Activated T-cell treated with anti-CD3 and anti-CD28 coated beads, Interleukin-2, amount 50 U/mL, for 24 hours (primary cell): ENCODE results near the gene AMOT.

Source experiments
- DNase-seq: peaks from one replicate; pipeline ENCODE4 v3.0.0-alpha.2; 2020
- H3K27ac Mint-ChIP-seq: 2 replicates; pipeline ENCODE4 v1.8.0; 2020; ENCODE audit warnings: mild to moderate bottlenecking, mixed read lengths
- H3K27me3 Mint-ChIP-seq: 2 replicates; pipeline ENCODE4 v1.8.0; 2020; ENCODE audit warnings: mixed read lengths
- H3K36me3 Mint-ChIP-seq: 2 replicates; pipeline ENCODE4 v1.8.0; 2020; ENCODE audit warnings: low read depth, mixed read lengths
- H3K4me1 Mint-ChIP-seq: 2 replicates; pipeline ENCODE4 v1.8.0; 2020; ENCODE audit warnings: low read depth, mixed read lengths
- H3K4me3 Mint-ChIP-seq: 2 replicates; pipeline ENCODE4 v1.8.0; 2020; ENCODE audit warnings: mild to moderate bottlenecking, moderate library complexity, mixed read lengths
- H3K9me3 Mint-ChIP-seq: 2 replicates; pipeline ENCODE4 v1.8.0; 2020; ENCODE audit warnings: mixed read lengths

AMOT gene

GRCh38 chrX:112760697-112761096, 79.9 kb downstream of the AMOT start:
- H3K27me3 Mint-ChIP-seq = peaks cover 55% of the 10 kb centered on the region
- H3K4me1 Mint-ChIP-seq = no peaks in the 10 kb centered on the region
- no peaks in the 10 kb centered on the region for H3K36me3 Mint-ChIP-seq
- DNase-seq = no peak
- no peak overlapping the region for H3K27ac Mint-ChIP-seq
- H3K4me3 Mint-ChIP-seq = no peak overlapping the region
- no peaks in the 10 kb centered on the region for H3K9me3 Mint-ChIP-seq

DNA sequence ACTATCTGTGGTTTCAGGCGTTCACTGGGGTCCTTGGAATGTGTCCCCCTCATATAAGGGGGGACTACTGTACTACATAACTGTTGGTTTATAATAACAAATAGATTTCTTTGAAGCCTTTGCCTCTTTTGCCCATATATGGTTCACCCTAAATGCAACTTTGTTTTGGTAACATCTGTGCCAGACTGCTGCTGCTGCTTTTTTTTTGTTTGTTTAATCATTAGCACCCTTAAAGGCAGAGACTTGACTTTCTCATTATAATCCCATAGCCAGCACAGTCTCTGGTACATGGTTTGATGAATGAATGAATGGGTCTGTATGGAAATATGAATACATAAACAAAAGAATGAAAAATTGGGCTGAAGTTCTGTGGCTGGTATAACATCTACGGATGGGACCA, 80.7 kb downstream of the AMOT start:
- Mint-ChIP-seq H3K27me3 (peaks cover 60% of the 10 kb centered on the region), H3K27ac (no peak overlapping the region), H3K36me3 (no peaks in the 10 kb centered on the region), H3K4me3 (no peak overlapping the region), H3K4me1 (no peaks in the 10 kb centered on the region), H3K9me3 (no peaks in the 10 kb centered on the region)
- no peak for DNase-seq

- DNase-seq = no peak
- no peak overlapping the region for H3K27ac Mint-ChIP-seq
- H3K36me3 Mint-ChIP-seq = no peaks in the 10 kb centered on the region
- no peak overlapping the region for H3K4me3 Mint-ChIP-seq
- H3K27me3 Mint-ChIP-seq = peaks cover 59% of the 10 kb centered on the region
- H3K4me1 Mint-ChIP-seq = no peaks in the 10 kb centered on the region
- no peaks in the 10 kb centered on the region for H3K9me3 Mint-ChIP-seq
Observed at GRCh38 chrX:112759512-112759911, 81.1 kb downstream of the AMOT start.

DNA sequence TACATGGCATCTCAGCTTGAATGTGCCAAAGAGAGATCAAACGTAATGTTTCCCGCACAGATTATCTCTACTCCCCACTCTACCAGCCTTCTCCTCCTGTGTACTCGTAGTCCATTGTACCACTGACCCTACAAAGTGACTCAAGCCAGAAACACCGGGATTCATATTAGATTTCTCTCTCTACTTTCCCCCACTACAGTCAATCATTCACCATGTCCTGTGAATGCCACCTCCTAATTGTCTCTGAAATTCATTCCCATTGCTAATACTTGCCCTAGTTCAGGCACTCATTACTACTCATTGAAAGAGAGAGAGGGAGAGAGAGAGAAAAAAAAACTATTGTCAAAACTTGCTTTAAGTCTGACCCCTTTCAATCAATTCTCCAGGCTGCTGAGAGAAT, 82.7 kb downstream of the AMOT start:
- no peak overlapping the region for H3K4me3 Mint-ChIP-seq
- DNase-seq = no peak
- H3K27me3 Mint-ChIP-seq = peaks cover 60% of the 10 kb centered on the region
- no peak overlapping the region for H3K27ac Mint-ChIP-seq
- no peaks in the 10 kb centered on the region for H3K36me3 Mint-ChIP-seq
- H3K4me1 Mint-ChIP-seq = no peaks in the 10 kb centered on the region
- H3K9me3 Mint-ChIP-seq = no peaks in the 10 kb centered on the region

DNA sequence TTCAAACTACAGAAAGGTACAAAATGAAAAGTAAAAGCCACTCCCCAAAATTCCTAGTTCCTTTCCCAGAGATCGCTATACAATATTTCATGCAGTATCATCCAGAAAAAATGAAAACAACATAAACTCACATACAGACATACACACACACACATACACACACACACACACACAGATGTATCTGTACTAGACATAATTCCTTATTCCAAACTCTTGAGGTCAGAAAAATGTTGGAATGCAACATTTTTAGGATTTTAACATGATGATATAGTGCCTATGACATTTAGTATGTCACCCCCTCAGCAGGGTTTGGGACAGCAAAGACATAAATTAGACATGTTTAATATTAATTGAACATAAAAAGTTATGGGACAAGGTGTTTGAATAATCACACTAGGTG, 87.5 kb downstream of the AMOT start:
- no peak overlapping the region for H3K4me3 Mint-ChIP-seq
- no peak overlapping the region for H3K27ac Mint-ChIP-seq
- no peaks in the 10 kb centered on the region for H3K4me1 Mint-ChIP-seq
- peaks cover 45% of the 10 kb centered on the region for H3K27me3 Mint-ChIP-seq
- no peaks in the 10 kb centered on the region for H3K9me3 Mint-ChIP-seq
- DNase-seq = no peak
- H3K36me3 Mint-ChIP-seq = no peaks in the 10 kb centered on the region

- H3K27me3 Mint-ChIP-seq = peaks cover 47% of the 10 kb centered on the region
- no peak overlapping the region for H3K4me3 Mint-ChIP-seq
- no peak overlapping the region for H3K27ac Mint-ChIP-seq
- DNase-seq = no peak
- H3K4me1 Mint-ChIP-seq = no peaks in the 10 kb centered on the region
- H3K9me3 Mint-ChIP-seq = no peaks in the 10 kb centered on the region
- no peaks in the 10 kb centered on the region for H3K36me3 Mint-ChIP-seq
Observed at GRCh38 chrX:112751076-112751475, 89.6 kb downstream of the AMOT start.

DNA sequence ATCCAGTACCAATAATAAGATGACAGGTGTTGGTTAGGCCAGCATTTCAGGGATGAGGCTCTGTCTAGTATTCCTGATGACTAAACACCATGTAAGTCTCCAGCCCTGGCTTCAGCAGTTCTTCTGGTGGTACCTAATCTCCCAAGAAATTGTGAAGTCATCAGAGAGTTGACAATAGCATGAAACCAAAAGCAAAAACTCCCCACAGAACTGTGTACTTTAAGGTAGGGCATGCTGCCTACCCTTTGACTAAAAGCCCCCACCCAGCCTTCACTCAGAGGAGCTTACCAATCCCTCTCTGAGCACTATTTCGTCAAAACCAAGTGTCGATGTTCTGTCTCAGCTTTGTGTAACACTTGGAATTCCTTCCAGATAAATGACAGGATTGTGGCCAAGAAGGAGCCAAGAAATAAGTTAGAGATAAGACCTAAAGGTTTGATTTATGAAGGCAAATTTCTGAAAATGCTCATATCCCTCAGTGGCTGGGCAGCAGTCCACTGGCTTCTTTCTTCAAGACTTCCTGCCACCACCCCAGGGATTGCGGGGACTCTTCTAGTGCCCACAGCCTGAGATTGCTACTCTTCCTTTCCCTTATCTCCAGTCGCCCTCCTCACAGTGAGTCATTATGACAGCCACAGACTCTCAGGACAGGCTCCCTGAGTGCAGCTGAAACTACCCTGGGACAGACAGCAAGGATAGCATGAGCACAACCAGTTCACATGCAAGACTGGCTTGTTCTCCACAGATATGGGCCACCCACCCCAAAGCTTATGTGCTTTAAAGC, 93.6 kb downstream of the AMOT start:
- H3K27me3 Mint-ChIP-seq = peaks cover 55% of the 10 kb centered on the region
- H3K4me3 Mint-ChIP-seq = no peak overlapping the region
- no peaks in the 10 kb centered on the region for H3K9me3 Mint-ChIP-seq
- no peak for DNase-seq
- no peak overlapping the region for H3K27ac Mint-ChIP-seq
- no peaks in the 10 kb centered on the region for H3K36me3 Mint-ChIP-seq
- H3K4me1 Mint-ChIP-seq = no peaks in the 10 kb centered on the region

- no peak overlapping the region for H3K27ac Mint-ChIP-seq
- H3K36me3 Mint-ChIP-seq = no peaks in the 10 kb centered on the region
- no peaks in the 10 kb centered on the region for H3K9me3 Mint-ChIP-seq
- H3K27me3 Mint-ChIP-seq = peaks cover 65% of the 10 kb centered on the region
- DNase-seq = no peak
- no peak overlapping the region for H3K4me3 Mint-ChIP-seq
- H3K4me1 Mint-ChIP-seq = peaks cover 4% of the 10 kb centered on the region
Observed at GRCh38 chrX:112738347-112739033, 102.1 kb downstream of the AMOT start.

- Mint-ChIP-seq H3K9me3 (no peaks in the 10 kb centered on the region), H3K4me3 (no peak overlapping the region), H3K27me3 (peaks cover 65% of the 10 kb centered on the region), H3K27ac (no peak overlapping the region), H3K4me1 (peaks cover 4% of the 10 kb centered on the region), H3K36me3 (no peaks in the 10 kb centered on the region)
- no peak for DNase-seq
Observed at GRCh38 chrX:112736310-112736709, 104.3 kb downstream of the AMOT start.

DNA sequence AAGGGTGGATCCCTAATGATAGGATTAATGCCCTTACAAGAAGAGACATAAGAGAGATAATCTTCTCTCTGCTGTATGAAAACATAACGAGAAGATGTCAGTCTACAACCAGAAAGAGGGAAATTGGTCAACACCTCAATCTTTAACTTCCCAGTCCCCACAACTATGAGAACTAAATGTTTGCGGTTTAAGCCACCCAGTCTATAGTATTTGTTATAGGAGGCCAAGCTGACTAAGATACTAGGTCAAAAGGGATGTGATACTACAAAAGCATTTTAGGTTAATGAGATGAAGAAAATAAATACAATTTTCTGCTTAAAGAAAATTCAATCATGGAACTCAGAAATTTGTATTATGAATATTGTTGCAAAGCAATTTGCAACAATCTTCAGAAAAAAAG, 105.5 kb downstream of the AMOT start:
- H3K27ac Mint-ChIP-seq = no peak overlapping the region
- no peaks in the 10 kb centered on the region for H3K9me3 Mint-ChIP-seq
- no peak overlapping the region for H3K4me3 Mint-ChIP-seq
- H3K27me3 Mint-ChIP-seq = peaks cover 71% of the 10 kb centered on the region
- H3K4me1 Mint-ChIP-seq = peaks cover 4% of the 10 kb centered on the region
- DNase-seq = no peak
- no peaks in the 10 kb centered on the region for H3K36me3 Mint-ChIP-seq

- Mint-ChIP-seq H3K4me3 (no peak overlapping the region), H3K27ac (no peak overlapping the region), H3K36me3 (no peaks in the 10 kb centered on the region), H3K9me3 (no peaks in the 10 kb centered on the region), H3K27me3 (peaks cover 69% of the 10 kb centered on the region), H3K4me1 (peaks cover 4% of the 10 kb centered on the region)
- DNase-seq = no peak
Observed at GRCh38 chrX:112734290-112734689, 106.3 kb downstream of the AMOT start.

DNA sequence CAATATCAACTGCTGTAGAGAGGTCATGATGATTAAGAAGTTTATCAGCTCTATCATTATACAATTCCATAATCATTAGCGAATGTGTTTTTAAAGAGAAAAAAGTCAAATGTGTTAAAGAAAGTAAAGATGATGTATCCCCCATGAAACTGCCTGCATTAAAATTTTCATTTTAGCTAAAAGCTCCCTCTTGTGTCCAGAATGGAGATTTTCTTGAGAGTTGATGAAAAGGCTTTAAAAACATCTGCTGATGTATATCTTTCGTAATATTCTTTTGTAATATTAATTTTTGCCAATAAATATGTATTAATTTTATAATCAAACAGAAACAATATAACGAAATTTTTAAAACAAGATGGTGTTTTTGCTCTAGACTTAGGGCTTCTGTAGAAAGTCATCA, 108.8 kb downstream of the AMOT start:
- Mint-ChIP-seq H3K9me3 (no peaks in the 10 kb centered on the region), H3K27ac (no peak overlapping the region), H3K4me3 (no peak overlapping the region), H3K36me3 (no peaks in the 10 kb centered on the region), H3K27me3 (peaks cover 63% of the 10 kb centered on the region), H3K4me1 (peaks cover 4% of the 10 kb centered on the region)
- no peak for DNase-seq
